NCI-H2107 treated with DMSO at 0.1 percent for 48 hours (cell line): Measurements from ENCODE around the gene LRBA.
A peak's percentile ranks its signal among the peaks of the same experiment; 100 is the strongest.
"Not testable (repeated sequence)": the region's sequence is repeated elsewhere in the genome, so short reads cannot be mapped to it uniquely, and the experiment has no call there.

Source experiments
- DNase-seq: peaks from one replicate; lab custom pipeline; 2025; ENCODE audit not compliant: unreplicated experiment; lab: John Stamatoyannopoulos, UW

LRBA gene

GRCh38 chr4:150949342-150949741 is 65.7 kb downstream of the LRBA start:
- DNase-seq = no peak

- no peak for DNase-seq
These were observed 66.4 kb downstream of the LRBA start for GRCh38 chr4:150948710-150949109.

- DNase-seq = no peak
These were observed 67.0 kb downstream of the LRBA start for GRCh38 chr4:150948074-150948473.

GRCh38 chr4:150944660-150945059 is 70.4 kb downstream of the LRBA start:
- no peak for DNase-seq

- DNase-seq = no peak
These were observed 71.3 kb downstream of the LRBA start for GRCh38 chr4:150943818-150944217.

- no peak for DNase-seq
These were observed 72.0 kb downstream of the LRBA start for GRCh38 chr4:150943126-150943525.

- no peak for DNase-seq
These were observed 72.5 kb downstream of the LRBA start for GRCh38 chr4:150942539-150942938.

GRCh38 chr4:150940123-150940522 is 75.0 kb downstream of the LRBA start:
- DNase-seq = no peak

GRCh38 chr4:150939530-150939929 is 75.6 kb downstream of the LRBA start:
- DNase-seq = no peak

GRCh38 chr4:150938873-150939499 is 76.1 kb downstream of the LRBA start:
- DNase-seq = no peak

- peak; percentile 8 for DNase-seq
These were observed 76.7 kb downstream of the LRBA start for GRCh38 chr4:150938417-150938816.

- no peak for DNase-seq
These were observed 81.1 kb downstream of the LRBA start for GRCh38 chr4:150934022-150934421.

GRCh38 chr4:150931796-150932195 is 83.3 kb downstream of the LRBA start:
- no peak for DNase-seq

GRCh38 chr4:150931005-150931404 is 84.1 kb downstream of the LRBA start:
- DNase-seq = no peak

GRCh38 chr4:150923945-150924344 is 91.1 kb downstream of the LRBA start:
- no peak for DNase-seq

GRCh38 chr4:150921486-150921885 is 93.6 kb downstream of the LRBA start:
- not testable (repeated sequence) for DNase-seq

GRCh38 chr4:150918562-150918961 is 96.5 kb downstream of the LRBA start:
- not testable (repeated sequence) for DNase-seq

- no peak for DNase-seq
These were observed 103.8 kb downstream of the LRBA start for GRCh38 chr4:150911326-150911725.

GRCh38 chr4:150909116-150909515 is 106.0 kb downstream of the LRBA start:
- no peak for DNase-seq

GRCh38 chr4:150906987-150907633 is 108.0 kb downstream of the LRBA start:
- no peak for DNase-seq

GRCh38 chr4:150904671-150905070 is 110.4 kb downstream of the LRBA start:
- DNase-seq = no peak

GRCh38 chr4:150903603-150904002 is 111.5 kb downstream of the LRBA start:
- no peak for DNase-seq

GRCh38 chr4:150896497-150896896 is 118.6 kb downstream of the LRBA start:
- no peak for DNase-seq
